RPMI8226 (cell line): ENCODE results near the gene CASKIN2.

ENCODE experiments used
- DNase-seq: peaks from one replicate; pipeline ENCODE4 v3.0.0-alpha.2; 2015

The CASKIN2 gene

DNA sequence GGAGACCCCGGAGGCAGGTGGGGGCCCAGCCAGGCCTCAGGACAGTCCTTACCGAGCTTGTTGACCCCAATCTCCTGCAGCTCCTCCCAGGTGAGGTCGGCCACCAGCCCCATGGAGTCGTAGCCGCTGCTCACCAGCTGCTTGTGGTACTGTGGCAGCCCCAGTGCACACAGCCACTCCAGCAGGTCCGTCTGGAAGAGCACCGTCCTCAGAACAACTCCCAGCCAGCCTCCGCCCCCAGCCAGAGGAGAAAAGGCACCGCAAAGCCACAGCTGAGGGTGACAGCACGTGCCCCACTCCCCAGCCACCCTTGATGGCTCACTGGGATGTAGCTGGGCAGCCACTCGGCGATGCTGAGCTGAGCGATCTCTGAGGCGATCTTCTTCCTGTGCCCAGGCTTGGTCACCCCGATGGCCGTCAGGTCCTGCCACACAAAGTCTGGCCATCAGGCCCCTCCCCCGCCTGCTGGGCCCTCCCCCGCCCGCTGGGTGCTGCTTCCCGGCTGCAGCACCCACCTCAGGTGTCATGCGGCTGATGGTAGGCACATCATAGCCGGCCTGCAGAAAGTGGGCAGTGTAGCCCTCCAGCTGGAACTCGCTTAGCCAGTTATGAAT lies 11.9 kb downstream of the CASKIN2 start:
- no peak for DNase-seq

- DNase-seq, result no peak
Measured at GRCh38 chr17:75502721-75503329, 12.5 kb downstream of the CASKIN2 start.

- DNase-seq, result no peak
Measured at GRCh38 chr17:75502072-75502720, 13.1 kb downstream of the CASKIN2 start.

GRCh38 chr17:75501378-75502071 lies 13.8 kb downstream of the CASKIN2 start:
- no peak for DNase-seq

GRCh38 chr17:75500419-75501216 lies 14.7 kb downstream of the CASKIN2 start:
- DNase-seq, result no peak

GRCh38 chr17:75499313-75500022 lies 15.9 kb downstream of the CASKIN2 start:
- no peak for DNase-seq

DNA sequence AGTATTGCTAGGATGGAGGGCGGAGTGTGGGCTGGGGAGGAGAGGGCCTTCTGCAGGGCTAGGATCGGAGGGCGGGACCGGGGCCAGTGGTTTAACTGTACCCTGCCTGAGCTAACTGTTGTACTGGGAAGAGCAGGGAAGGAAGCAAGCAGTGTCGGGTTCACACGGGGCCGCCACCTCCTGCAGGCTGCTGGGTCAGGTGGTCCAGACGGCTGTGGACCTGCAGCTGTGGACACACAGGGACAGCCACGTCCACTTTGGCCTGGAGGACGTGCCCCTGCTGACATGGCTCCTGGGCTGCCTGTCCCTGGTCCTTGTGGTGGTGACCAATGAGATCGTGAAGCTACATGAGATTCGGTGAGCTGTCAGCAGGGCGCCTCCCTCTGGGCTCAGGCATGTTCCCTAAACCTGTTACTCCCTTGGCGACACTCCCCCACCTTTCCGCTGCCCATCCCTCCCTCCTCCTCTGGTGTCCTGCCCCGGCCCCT lies 16.6 kb downstream of the CASKIN2 start:
- DNase-seq, result no peak

GRCh38 chr17:75498039-75498725 lies 17.2 kb downstream of the CASKIN2 start:
- DNase-seq, result no peak

- no peak for DNase-seq
Measured at GRCh38 chr17:75496005-75496404, 19.3 kb downstream of the CASKIN2 start.

DNA sequence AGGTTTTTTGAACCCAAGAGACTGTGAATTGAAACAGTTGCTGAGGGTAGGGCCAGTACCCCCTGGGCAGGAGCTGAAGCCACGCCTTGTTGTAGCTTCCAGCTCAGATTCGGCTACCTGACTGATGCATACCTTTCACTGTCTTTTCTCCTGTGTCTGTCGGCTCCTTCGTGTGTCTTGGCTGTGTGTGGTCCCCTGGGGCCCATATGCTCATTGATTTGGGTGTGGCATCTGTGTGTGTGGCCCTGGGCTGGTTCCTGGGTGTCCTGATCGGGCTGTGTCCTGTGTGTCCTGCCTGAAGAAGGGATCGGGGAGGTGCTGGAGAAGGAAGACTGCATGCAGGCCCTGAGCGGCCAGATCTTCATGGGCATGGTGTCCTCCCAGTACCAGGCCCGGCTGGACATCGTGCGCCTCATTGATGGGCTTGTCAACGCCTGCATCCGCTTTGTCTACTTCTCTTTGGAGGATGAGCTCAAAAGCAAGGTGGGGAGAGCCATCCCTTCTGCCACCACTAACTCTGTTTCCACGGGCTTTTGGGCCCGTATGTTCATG lies 20.9 kb downstream of the CASKIN2 start:
- DNase-seq, result no peak

DNA sequence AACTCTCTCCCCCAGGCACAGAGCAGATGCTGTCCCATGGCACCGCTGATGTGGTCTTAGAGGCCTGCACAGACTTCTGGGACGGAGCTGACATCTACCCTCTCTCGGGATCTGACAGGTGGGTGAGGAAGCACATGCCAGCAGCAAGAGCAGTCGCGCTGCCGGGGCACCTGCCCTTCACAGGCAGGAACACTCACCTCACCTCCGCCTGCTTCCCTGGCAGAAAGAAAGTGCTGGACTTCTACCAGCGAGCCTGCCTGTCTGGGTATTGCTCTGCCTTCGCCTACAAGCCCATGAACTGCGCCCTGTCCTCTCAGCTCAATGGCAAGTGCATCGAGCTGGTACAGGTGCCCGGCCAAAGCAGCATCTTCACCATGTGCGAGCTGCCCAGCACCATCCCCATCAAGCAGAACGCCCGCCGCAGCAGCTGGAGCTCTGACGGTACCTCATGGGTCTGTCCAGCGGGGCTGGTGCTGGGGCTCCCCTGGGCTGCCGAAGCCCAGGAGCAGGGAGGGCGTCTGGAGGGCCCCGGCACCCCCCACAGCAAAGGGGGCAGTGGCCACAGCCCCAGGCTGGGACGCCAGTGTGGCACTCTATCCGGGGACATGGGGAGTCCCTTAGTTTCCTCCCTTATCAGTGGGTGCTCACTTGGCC lies 21.7 kb downstream of the CASKIN2 start:
- no peak for DNase-seq

- DNase-seq, result no peak
Measured at GRCh38 chr17:75492555-75493168, 22.7 kb downstream of the CASKIN2 start.

GRCh38 chr17:75491680-75492079 lies 23.7 kb downstream of the CASKIN2 start:
- no peak for DNase-seq

DNA sequence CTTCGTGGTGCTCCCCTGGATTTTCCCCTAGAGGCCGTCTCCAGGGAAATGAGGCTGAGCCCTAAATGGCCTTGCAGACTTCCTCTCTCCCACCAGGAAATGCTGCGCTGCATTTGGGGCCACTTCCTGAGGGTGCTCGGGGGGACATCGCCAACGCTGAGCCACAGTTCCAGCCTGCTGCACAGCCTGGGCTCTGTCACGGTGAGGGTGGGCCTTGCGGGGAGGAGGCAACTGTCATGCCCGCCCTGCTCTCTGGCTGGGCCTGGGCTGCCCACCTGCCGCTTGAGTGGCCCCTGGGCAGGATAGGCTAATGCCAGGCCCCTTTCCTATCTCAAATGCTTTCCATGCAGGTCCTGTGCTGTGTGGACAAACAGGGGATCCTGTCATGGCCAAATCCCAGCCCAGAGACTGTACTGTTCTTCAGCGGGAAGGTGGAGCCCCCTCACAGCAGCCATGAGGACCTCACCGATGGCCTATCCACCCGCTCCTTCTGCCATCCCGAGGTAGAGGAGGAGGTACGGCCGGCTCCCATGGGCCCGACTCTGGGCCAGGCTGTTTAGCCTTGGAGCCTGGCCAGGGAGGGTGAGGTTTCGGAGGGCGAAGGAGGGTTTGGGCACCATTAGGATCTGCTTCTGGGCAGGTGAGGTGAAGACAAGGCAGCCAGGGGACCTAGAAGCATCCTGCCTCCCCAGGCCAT lies 24.2 kb downstream of the CASKIN2 start:
- DNase-seq, result no peak

- no peak for DNase-seq
Measured at GRCh38 chr17:75490173-75490743, 25.1 kb downstream of the CASKIN2 start.

DNA sequence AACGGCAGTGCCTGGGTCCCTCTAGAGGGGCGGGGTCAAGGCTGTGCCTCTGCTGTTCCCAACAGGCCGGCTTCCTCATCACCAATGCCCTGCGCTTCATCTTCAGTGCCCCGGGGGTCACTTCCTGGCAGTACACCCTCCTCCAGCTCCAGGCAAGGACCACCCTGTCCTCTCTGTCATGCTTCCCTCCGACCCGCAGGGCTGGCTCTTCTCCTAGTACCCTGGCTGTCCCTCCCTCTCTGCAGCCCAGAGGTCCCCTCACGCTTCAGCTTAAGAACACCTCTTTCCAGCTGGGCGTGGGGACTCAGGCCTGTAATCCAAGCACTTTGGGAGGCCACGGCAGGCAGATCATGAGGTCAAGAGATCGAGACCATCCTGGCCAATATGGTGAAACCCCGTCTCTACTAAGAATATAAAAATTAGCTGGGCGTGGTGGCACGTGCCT lies 25.8 kb downstream of the CASKIN2 start:
- no peak for DNase-seq

- DNase-seq, result no peak
Measured at GRCh38 chr17:75488693-75489510, 26.4 kb downstream of the CASKIN2 start.
